ENCODE measurements around the gene ELF4.
A peak's percentile ranks its signal among the peaks of the same experiment; 100 is the strongest.
"Not testable (repeated sequence)": the region's sequence is repeated elsewhere in the genome, so short reads cannot be mapped to it uniquely, and the experiment has no call there.

Gene ELF4

DNA sequence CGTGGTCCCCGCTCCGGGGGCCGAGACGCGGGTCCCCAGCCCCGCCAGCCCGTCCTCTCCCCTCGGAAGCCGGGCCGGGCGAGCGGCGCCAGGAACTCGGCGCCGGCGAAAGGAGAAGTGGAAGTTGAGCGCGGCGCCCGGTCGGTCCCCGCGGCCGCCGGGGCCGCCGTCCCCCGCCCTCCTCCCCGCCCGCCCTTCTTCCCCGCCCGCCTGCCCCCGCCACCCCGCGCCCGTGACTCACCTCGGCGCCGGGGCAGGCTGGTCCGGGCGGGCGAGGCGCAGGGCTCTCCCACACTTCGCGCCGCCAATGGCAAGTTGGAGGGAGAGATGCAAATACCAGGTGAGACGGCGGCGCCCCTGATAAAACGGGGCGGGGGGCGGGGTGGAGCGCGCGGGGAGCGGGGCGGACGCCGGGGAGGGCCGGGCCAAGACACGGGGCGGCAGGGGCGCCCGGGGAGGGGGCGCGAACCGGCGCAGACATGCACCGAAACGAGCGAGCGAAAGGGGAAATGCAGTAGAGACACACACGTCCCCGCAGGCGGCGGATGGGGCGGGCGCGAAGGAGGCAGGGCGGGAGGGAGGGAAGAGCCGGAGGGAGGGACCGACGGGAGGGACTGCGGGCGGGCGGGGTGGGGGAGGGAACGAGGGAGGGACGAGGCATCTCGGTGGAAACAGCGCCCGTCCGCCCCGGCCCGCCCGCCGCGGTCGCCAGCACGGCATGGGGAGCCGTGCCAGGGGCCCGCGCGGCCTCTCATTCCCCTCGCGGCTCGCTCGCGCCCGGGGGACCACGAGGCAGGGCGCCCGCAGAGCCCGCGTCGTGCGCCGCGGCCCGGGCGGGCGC, at the start of gene ELF4:
TSS of gene ELF4 (minus strand) at position 119 of the 841 bp plus-strand sequence. CDS start 29,167 bp downstream, outside the sequence.
- DNase-seq (ENCODE audit: low read depth), result peak; percentile 54

DNA sequence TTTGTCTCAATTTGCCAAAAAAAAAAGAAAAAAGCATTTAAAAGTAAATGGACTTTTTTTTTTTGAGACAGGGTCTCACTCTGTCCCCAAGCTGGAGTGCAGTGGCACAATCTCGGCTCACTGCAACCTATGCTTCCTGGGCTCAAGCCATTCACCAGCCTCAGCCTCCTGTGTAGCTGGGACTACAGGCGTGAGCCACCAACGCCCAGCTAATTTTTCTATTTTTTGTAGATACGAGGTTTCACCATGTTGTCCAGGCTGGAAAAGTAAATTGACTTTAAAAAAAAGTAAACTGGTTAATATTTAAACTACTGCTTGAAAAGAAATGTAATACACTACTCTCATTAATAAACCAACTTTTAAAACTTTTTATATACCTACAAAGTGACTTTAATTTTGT, 49.5 kb upstream of the ELF4 start:
- DNase-seq (ENCODE audit: low read depth), result no peak

DNA sequence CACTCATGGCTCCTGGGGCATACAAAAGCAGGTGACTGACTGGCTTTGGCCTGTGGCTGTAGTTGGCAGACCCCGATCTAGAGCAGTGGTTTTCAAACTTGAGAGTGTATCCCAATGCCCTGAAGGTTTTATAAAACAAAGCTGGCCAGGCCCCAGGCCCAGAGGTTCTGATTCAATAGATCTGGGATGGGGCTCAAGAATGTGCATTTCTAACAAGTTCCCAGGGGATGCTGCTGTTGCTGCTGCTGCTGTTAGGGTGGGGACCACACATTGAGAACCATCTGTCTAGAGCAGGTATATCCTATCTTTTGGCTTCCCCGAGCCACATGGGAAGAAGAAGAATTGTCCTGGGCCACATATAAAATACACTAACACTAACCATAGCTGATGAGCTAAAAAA, 48.0 kb upstream of the ELF4 start:
- DNase-seq (ENCODE audit: low read depth), result no peak

DNA sequence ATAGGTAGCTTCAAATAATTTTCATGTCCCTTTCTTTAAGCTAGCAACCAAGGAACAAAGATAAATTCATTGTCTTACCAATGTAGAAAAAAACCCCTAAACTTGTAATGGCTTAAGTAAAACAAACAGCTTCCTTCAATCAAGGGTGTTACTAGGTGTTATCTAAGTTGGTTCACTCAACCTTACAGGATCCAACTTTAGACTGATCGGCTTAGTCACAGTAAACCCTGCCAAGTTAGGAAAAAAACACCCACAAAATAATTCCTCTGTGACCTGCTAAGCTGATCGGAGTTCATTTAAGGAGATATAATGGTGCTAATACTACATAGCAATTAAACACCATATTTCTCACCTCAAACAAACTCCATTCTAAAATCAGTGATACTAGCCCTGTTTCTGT, 45.3 kb upstream of the ELF4 start:
- no peak for DNase-seq (ENCODE audit: low read depth)

DNA sequence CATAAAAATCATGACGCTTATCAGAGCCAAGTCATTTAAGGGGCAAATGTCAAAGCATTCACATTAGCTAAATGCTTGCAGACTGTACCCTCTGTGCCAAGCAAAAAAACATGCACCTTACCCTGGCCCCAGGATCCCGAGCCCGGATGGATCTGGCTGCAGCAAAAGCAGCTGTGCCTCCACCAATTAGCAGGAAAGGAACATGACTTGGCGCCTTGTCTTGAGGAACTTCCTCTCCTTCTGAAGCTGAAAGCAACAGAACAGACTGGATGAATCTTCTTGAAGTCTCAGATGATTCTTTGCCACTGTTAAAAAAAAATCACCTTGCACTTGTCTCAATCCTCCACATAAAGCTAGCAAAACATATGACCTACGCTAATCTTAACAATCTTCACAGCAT, 37.3 kb upstream of the ELF4 start:
- no peak for DNase-seq (ENCODE audit: low read depth)

DNA sequence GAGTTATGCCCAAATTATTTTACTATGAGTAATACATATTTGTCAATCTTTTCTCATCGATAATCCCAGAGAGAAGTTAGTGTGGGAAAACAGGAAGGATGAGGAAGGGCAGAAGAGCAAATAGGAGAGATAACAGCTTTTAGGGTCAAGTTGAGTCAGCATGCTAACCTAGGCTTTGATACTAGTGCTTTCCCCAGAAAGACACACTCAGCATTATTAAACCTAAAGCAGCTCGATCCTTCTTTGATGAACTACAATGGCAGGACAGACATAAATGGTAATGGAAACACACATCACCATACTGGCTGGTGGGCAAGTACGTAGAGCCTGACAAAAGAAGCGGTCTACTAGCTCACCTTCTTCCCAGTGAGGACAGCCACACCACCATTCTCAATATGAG, 34.8 kb upstream of the ELF4 start:
- no peak for DNase-seq (ENCODE audit: low read depth)

DNA sequence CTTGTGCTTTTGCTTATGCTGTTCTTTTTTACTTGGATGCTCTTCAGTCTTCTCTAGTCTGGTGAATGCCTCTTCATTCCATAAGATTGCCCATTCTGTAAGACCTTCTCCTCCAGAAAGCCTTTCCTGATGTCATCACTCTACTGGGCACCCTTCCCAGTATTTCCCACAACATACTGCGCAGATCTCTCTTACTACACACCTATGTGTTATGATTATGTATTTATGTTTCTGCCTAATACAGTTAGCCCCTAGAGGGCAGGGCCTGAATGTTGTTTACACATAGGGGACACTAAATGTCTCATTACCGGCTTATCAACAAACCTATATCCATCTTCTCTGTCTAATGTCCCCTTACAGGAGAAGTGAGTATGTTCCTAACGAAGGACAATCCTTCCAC, 34.2 kb upstream of the ELF4 start:
- no peak for DNase-seq (ENCODE audit: low read depth)

DNA sequence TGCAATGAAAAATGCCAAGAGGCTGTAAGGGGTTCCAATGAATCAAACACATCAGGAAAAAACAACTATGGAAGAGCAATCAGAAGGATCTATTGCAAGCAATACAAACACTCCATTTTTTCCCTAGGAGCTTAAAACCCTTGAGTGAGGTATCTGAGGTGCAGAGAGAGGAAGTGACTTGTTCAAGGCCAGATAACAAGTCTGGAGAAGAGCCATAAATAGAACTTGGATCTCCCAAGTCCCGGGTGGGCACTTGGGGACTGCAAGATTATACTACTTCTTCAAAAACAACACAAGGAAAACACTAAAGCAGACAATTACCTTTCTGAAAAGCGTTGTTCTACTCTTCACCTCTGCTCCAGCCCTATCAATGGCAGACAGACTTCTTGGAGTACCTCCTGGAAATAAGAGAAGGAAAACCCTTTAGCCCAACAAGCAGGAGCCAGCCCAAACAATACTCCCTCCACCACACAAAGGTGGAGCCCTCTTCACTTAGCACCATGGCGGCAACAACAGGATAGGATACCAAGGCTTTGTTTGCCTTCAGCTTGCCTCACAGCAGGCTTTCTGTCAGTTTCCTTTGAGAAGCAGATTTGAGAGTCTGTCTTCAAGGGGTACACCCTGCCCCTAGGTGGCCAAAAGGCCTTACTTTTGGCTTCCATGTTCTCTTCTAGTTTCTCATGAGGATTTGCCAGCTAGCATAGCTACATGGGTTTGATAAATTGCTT, 29.3 kb upstream of the ELF4 start:
- no peak for DNase-seq (ENCODE audit: low read depth)

DNA sequence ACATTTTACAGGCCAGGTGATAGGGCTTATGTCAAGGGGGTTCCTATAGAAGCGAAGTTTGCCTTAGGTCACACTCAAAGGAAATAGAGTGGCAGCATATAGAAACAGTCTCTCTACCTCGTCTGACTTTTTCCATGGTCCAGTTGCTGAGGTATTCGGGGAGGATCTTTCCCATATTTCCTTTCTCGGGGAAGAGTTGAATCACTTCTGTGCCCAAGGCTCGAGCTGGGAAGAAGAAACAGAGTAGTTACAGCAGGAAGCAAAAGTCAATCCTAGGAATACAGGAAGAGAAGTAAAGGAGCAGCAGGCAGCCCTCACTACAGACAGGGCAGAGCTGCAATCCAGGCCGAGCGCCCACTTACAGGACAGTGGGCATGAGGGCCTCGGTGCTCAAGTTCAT, 26.7 kb upstream of the ELF4 start:
- DNase-seq (ENCODE audit: low read depth), result no peak

DNA sequence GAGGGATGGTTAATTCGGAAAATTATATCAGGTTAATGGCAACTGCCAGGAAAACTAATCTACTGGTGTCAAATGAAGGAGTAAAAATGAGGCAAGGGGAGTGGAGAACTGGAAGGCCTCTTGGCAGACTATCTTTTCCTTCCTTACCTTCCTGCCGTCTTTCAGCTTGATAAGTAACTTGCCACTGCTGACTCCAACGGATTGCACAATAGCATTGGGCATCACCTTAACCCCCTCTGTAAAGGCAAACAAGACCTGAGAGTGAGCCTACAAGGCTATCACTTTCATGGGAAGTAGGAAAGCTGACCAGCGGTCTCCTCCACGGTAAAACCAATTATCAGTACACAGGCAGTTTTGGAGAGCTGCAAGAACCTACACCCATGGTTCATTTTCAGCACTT, 26.2 kb upstream of the ELF4 start:
- DNase-seq (ENCODE audit: low read depth), result no peak

DNA sequence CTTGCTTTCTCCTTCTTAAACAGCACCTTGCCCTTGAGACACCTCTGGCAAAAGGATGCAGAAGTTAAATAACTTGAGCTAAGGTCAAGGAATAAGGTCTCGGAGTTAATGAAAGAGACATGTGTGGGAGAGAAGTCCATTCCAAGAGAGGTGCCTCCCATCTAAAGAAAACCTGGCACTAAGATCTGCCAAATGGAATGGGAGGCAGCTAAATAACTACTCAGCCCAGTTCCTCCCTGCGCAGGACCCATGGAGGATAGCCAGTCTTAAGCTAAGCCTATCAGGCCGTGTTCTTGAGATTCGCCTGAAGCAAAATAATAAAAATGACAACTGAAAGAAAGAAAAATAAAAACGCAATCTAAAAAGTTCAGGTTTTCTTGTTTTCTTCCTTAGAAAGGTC, 20.7 kb upstream of the ELF4 start:
- DNase-seq (ENCODE audit: low read depth), result no peak

DNA sequence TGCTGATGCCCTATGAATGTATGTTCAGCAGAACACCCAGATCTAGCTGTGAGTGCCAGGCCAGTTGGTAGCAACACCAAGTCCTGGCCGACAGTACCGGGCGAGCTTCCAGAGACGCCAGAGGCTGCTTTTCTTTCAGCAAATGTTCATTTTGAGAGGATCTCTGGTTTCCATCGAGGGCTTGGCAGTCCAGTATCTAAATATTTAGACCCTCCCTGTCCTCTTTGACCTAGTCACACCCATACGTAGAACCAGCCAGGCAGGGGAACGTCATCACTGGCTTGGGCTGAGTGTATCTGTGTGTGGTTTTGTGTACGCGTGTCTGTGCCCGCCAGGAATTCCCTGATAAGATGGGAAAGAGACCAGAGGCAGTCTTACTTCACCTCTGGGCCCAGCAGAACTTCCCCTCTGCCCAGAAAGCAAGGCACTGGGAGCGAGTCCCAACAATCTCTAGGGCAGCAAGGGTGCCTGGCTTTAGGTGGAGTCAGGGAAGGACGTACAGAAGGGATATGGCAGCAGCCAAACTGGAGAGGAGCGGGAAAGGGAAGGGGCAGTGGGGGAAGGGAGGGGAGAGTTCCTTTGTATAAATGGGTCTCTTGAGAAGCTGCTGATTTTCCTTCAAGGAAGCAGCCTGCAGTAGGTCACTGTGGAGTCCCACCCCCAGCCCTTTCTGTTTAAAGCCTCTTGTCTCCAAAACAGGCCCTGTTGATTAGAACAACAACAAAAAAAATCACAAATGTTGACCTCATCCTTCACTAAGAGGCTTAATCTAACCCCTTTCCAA, 15.0 kb upstream of the ELF4 start:
- DNase-seq (ENCODE audit: low read depth), result no peak

DNA sequence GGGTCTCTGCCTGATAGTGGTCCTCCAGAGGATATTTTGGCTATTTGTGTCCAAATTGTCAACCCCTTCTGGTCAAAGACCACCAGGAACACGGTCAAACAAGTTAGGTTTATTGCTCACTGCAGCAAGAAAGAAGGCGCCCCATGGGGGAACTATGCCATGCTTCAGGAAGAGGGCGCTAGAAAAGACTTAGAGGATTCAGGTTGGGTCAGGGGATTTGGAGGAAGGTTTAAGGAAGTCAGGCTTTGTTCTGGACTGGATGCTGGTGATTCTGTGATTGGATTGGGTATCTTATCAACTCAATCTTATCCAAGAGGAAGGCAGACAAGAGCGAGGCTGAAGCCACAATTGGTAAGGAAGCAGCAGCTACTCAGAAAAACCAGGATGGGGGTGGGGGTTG, 14.3 kb upstream of the ELF4 start:
- no peak for DNase-seq (ENCODE audit: low read depth)

DNA sequence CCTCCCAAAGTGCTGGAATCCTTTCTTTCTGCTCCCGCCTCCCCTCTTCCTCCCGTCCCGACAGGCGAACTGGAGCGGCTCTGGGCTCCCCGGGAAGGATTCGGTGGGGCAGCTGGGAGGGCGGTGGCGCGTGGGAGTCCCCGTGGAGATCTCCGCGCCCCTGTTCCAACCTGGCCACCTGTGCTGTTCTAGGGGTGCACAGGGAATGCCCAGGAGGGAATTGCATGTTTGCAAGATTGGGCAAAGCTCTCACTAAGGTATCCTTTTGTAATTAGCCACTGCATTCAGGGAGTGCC, 11.2 kb upstream of the ELF4 start:
- no peak for DNase-seq (ENCODE audit: low read depth)

DNA sequence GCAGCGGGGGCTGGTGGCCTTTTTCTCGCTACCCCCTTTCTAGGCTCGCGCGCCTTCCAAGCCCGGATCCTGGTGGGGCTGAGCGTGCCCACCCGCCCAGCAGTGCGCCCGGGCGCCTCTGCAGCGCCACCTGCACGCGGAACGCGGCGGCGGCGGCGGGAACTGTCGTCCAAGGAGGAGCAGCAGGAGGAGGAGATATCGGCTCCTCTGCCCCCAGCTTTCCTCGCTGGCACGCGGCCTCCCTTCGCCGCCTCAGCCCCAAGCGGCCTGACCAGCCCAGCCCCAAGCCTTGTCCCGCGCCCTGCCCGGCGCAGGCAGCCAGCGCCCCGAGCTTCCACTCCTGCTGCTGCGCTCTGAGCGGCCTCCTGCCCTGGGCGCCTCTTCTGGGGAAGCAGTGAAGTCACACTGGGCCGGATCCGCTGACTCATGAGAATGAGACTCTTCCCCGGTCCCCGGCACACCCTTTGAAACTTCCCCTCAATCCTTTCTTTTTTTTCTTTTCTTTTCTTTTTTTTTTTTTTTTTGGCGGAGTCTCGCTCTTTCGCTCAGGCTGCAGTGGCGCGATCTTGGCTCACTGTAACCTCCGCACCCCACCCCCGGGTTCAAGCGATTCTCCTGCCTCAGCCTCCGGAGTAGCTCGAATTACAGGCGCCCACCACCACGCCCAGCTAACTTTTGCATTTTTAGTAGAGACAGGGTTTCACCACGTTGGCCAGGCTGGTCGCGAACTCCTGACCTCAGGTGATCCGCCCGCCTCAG, 10.6 kb upstream of the ELF4 start:
- peak; percentile 47 for DNase-seq (ENCODE audit: low read depth)

DNA sequence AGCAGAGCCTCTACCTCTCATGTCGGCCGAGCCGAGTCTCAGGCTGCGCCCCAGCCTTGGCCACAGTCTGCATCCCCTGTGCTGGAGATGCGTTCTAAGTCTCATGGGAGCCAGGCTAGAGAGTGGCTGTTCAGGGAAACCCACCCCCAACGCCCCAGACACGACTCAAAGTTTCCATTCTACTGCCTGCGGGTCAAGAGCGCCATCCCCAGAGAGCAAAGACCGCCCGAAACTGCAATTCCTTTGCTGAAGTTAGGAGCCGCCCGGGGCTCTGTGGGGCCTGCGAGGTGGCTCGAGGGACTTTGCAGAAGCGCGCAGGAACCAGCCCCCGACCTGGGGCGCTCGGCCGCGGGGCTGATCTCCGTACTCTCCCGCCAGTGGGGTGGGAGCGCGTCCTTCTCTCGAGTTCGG, 10.0 kb upstream of the ELF4 start:
- DNase-seq (ENCODE audit: low read depth), result no peak

DNA sequence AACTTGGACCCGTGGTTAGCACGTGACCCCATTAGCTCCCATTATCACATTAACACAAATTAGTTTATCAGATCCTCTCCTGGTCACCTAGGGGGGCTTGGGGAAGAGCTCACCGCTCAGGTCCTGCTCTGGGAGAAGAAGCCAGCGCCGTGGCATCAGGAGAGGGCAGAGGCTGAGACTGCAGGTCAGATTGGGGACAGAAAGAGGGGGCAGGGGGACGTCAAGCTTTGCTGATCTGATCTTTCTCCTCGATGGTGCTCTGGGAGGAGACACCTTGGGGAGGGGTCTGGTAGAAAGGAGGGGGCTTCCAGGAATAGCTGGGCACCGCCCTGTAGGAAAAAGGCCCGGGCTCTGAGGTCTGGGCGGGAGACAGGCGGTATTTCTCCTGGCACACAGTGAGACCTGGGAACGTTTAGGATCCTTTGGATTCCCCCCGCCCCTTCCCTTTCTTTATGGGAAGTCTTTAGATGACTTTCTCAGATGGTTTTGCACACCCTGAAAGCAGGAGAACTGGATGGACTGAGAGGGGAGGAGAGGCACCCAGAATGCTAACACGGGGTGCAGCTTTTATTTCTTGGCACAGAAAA, 9.1 kb upstream of the ELF4 start:
- DNase-seq (ENCODE audit: low read depth), result no peak

DNA sequence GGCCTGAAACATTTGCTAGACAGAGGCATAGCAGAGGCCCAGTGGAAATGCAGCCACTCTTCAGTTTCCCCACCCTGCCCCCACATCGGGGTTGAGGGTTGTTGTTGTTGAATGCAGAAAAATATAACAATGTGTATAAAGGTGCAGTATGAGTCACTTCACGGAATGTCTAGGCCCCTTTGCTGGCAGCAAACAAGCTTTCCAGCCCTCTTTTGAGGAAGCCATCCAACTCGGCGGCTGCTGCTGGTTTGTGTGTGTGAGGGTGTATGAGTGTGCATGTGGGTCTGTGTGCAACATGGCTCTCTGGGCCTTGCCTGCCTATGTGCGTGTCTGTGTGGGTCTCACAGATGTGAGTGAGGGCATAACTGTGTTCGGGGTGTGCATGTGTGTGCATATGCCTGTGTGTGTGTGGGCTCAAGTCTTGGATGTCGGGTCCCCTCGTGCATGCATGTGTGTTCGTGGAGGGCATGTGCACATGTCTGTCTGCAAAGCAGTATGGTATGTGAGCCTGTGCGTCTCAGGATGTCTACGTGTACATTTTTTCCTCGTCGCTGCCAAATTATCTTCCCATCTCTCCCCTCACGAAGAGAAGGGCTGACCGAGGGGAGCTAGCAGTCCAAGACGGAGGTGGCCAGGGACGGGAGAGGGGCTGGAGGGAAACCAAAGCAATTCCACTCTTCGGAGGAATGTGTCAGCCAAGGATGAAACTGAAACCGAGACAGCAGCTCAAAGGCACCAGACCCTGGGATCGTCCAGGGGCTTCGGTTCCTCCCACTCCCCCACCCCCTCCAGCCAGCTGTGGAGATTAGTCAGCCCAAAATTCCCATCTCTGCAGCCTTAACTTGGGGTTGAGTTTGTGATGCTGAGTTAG, 8.4 kb upstream of the ELF4 start:
- DNase-seq (ENCODE audit: low read depth), result no peak

DNA sequence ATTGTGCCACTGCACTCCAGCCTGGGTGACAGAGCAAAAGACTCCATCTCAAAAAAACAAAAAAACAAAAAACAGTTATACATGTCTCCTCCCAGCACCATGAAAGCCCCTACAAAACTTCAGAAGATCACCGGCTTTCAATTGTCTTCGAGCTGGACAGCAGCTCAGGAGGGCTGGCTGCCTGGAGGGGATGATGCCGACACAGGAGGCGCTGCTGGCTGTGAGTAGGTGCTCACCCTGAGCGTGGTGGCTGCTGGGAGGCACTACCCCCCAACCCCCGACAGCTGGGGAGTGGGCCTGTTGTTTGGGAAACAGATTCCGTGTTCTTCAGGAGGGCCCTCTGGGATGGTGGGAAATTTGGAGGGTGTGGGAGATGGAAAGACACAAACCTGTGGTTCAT, 6.9 kb upstream of the ELF4 start:
- DNase-seq (ENCODE audit: low read depth), result no peak

DNA sequence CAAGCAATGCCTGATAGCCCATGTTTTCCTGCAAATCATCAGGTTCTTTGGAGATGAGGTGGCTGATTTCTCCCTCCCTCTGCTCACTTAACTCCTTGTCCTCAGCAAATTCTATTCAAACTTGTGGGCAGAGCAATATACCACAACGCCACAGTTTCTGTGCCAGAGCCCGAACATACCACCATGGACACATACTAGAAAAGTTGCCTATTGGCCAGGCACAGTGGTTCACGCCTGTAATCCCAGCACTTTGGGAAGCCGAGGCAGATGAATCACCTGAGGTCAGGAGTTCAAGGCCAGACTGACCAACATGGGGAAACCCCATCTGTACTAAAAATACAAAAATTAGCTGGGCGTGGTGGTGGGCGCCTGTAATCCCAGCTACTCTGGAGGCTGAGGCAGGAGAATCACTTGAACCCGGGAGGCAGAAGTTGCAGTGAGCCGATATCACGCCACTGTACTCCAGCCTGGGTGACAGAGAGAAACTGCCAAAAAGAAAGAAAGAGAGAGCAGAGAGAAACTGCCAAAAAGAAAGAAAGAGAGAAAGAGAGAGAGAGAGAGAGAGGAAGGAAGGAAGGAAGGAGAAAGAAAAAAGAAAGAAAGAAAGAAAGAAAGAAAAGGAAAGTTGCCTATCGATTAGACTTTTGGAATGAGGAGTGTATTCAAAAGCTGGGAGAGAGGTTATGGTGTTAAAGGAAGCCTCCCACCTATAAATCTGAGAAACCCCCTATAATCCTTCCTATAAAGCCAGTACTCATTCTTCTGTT, 5.0 kb upstream of the ELF4 start:
- not testable (repeated sequence) for DNase-seq (ENCODE audit: low read depth)

Data from activated T-helper 1 cell treated with Interleukin-2 at 50 U/mL for 16 hours (primary cell).